Right lobe of liver (tissue), 6 donors: ENCODE measurements around the gene DEDD2. TPM values are rescaled to one million over a fixed set of nuclear protein-coding genes. Genes with fewer than 3 reads are reported as not detected.

Source experiments
- ATAC-seq, 4 donors: fragments of 200-7000 bp; cut with Tn5 transposase; one replicate each; pipeline ENCODE4 v1.9.1; 2020; ENCODE audit warnings: mild to moderate bottlenecking in 4 of 4, moderate library complexity in 4 of 4
- DNase-seq, 3 donors: peaks; one replicate each; pipeline ENCODE4 v3.0.0-alpha.2; 2020
- H3K27ac ChIP-seq, 3 donors: fragments of 200-600 bp; one replicate each; pipeline ENCODE4 v1.8.0; 2022
- H3K27me3 ChIP-seq, 2 donors: fragments of 200-600 bp; one replicate each; pipeline ENCODE4 v1.8.0; 2022
- H3K36me3 ChIP-seq, 4 donors: fragments of 200-600 bp; sonication (generic) in 1 of 4; one replicate each; pipeline versions ENCODE4 v1.5.1 to v1.8.0; 2017 to 2022; ENCODE audit warnings: control low read depth in 1 of 4
- H3K4me1 ChIP-seq, 4 donors: fragments of 200-600 bp; sonication (generic) in 1 of 4; one replicate each; pipeline versions ENCODE4 v1.5.1 to v1.8.0; 2017 to 2022; ENCODE audit warnings: control low read depth in 1 of 4
- H3K4me3 ChIP-seq, 3 donors: fragments of 200-600 bp; one replicate each; pipeline ENCODE4 v1.8.0; 2022
- H3K9me3 ChIP-seq, 4 donors: fragments of 200-600 bp; sonication (generic) in 1 of 4; one replicate each; pipeline versions ENCODE4 v1.5.1 to v1.8.0; 2017 to 2022; ENCODE audit warnings: control low read depth in 1 of 4
- POLR2A ChIP-seq: fragments of 450-650 bp; IDR thresholded peaks from one replicate; pipeline ENCODE4 v1.6.1; 2017; ENCODE audit warnings: antibody characterized with exemption, mild to moderate bottlenecking
- WGBS: methylation state at CpG from one replicate; pipeline ENCODE4 v1.1.6; 2018; ENCODE audit warnings: low coverage, low lambda C conversion rate; ENCODE audit not compliant: insufficient coverage; ENCODE audit errors: missing lambda C conversion rate; 5-methylcytosine and 5-hydroxymethylcytosine counted together
- intact Hi-C, 2 donors: fragments of 100-400 bp; cut with DNase I; formaldehyde crosslinking; loops; one replicate each; pipeline versions ENCODE4 v1.11.2 to v1.14.1; 2022
- total RNA-seq, 6 experiments: library from RNA; depleted of rRNA in 2 of 6; stranded (reverse); fragments of >200 nt in 2 of 6; fragmentation: NEBNext Ultra II Directional in 3 of 6; extraction: Animal tissue kit (Norgen Biotek cat#: 25700) in 3 of 6; gene quantifications; one replicate each; pipeline versions ENCODE4 v1.1.0 to v1.2.4, GENCODE V29; 2016 to 2023
- TF ChIP-seq, protein P1 (sequence below), 4 donors: fragments of 200-600 bp in 3 of 4; fragments of 450-650 bp in 1 of 4; IDR thresholded peaks; one replicate each; pipeline versions ENCODE4 v1.5.1 to v1.8.0; 2016 to 2022; ENCODE audit warnings: antibody characterized with exemption in 4 of 4, mild to moderate bottlenecking in 2 of 4
- donor health status: DM: no; HTN: yes; CAD: no.
- donor health status: DM: no; HTN: no; CAD: no.
- donor health status: DM: no; HTN: no; CAD: no.
- donor health status: DM: no; HTN: yes; CAD: no.
- donor health status: DM: no; HTN: yes; CAD: no.

DEDD2 gene
- total RNA-seq, 6 experiments from 2014 or later, result 8.1 to 18.0 (median 15.0) TPM

GRCh38 chr19:42245231-42245630, 27.8 kb upstream of the DEDD2 start:
- H3K36me3 ChIP-seq, result peaks cover 0 to 16% (median 5%) of the 10 kb centered on the region in 4 donors

DNA sequence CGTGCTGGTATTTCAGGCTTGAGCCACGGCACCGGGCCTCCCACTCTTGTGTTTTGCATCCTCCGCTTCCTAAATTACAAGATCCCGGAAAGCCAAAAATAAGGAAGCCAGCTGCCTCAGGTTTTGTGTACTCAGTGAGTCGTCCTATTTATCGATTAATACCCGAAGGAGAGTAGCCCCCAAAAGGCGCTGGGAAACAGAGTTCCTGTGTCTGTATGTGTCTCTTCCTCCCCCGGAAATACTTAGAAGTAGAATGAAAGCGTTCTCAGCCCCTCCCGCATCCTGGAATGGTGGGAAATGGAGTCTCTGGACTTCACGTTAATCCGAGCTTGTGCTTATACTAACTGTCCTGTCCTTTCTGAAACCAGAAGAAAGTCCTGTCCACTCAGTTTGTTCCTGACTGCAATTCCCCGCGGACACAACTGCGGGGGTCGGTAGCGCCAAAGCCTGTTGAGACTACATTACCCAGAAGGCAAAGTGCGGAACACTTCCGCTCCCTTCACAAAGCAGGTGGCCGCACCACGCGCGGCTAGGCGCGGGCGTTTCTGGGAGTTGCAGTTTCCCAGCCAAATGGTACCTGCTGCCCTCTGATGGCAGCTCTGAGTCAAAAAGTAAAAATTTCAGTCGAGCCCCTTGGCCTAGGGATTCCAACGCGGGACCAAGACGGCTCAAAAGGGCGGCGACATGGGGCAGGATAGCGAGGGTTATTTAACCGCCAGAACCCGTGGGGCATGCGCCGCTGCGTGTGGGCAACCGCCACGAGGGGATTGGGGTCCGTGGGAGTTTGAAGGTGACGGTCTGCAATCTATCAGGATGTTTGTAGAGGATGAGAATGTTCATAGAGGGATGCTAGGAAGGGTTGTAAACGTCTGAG, 27.1 kb upstream of the DEDD2 start:
- ATAC-seq, result peak; percentile 54 to 60 (median 56)
- intact Hi-C loops, result loop anchor here in 1 of 2 donors (10.0 kb wide), 1 partner anchor 50 kb away; no protein-coding TSS in a partner anchor
- peak overlapping the region; percentile 75 to 91 (median 83) for H3K27ac ChIP-seq

More at GRCh38 chr19:42245231-42245630, 27.8 kb upstream of the DEDD2 start:
- Histone ChIP-seq H3K9me3 (no peaks in the 10 kb centered on the region), H3K27ac (peak overlapping the region; percentile 75 to 91 (median 83)), H3K27me3 (no peaks in the 10 kb centered on the region), H3K4me1 (peaks cover 0 to 27% (median 12%) of the 10 kb centered on the region in 4 donors), H3K4me3 (no peak overlapping the region)
- TF ChIP-seq, protein P1, sequence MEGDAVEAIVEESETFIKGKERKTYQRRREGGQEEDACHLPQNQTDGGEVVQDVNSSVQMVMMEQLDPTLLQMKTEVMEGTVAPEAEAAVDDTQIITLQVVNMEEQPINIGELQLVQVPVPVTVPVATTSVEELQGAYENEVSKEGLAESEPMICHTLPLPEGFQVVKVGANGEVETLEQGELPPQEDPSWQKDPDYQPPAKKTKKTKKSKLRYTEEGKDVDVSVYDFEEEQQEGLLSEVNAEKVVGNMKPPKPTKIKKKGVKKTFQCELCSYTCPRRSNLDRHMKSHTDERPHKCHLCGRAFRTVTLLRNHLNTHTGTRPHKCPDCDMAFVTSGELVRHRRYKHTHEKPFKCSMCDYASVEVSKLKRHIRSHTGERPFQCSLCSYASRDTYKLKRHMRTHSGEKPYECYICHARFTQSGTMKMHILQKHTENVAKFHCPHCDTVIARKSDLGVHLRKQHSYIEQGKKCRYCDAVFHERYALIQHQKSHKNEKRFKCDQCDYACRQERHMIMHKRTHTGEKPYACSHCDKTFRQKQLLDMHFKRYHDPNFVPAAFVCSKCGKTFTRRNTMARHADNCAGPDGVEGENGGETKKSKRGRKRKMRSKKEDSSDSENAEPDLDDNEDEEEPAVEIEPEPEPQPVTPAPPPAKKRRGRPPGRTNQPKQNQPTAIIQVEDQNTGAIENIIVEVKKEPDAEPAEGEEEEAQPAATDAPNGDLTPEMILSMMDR (IDR thresholded peaks at IDR 0.05), result no peak
- TF ChIP-seq POLR2A, result no peak
- no peak for ATAC-seq
- intact Hi-C loops, result loop anchor here in 1 of 2 donors (10.0 kb wide), 1 partner anchor 50 kb away; no protein-coding TSS in a partner anchor
- WGBS, result 46% methylated on average over 8 of the region's 10 CpGs
- DNase-seq, result no peak

DNA sequence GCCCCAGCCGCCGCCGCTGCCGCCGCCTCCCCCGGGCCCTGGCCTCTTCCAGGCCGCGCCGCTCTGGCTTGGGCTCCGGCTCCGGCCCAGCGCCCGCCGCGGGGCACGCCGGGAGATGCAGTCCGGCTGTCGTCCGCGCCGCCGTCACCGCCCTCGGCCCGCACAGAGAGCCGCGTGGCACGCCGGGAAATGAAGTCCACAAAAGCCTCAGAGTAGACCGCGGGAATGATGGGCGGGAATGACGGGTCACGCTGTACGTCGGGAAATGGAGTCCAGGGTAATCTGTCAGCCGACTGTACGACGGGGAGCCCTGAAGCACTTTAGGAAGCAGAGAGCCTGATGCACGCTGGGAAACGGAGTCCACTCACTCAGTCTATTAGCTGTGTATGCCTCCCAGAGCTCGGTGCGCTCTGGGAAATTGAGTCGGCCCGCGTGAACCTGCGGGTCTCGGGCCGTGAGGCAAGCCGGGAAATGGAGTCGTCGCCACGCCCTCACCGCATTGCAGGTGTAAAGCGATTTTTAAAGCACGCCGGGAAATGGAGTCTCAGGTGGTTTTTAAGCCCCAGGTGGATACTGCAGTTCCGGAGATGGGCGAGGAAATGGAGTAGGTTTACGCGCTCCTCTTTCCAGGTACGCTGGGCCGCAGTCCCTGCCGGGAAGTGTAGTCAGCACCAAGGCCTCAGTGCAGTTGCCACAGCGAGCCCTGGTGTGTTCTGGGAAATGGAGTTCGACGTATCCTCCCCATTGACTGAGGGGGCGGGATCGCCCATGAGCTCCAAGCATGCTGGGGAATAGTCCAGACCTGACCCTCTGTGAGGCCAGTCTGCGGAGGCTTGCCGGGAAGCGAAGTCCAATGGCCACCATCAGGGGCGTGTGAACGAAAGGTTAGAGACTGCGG, 25.3 kb upstream of the DEDD2 start, which contains the start of gene GSK3A:
TSS of gene GSK3A (minus strand) at position 91 of the 898 bp plus-strand sequence. CDS start 137 bp downstream, outside the sequence.
- Histone ChIP-seq H3K36me3 (peaks cover 0 to 5% (median 0%) of the 10 kb centered on the region in 4 donors), H3K9me3 (no peaks in the 10 kb centered on the region), H3K4me3 (peak within 1 kb of the TSS; percentile 53 to 88 (median 80)), H3K27me3 (no peaks in the 10 kb centered on the region), H3K27ac (peak within 1 kb of the TSS; percentile 75 to 91 (median 83)), H3K4me1 (peaks cover 0 to 29% (median 13%) of the 10 kb centered on the region in 4 donors)
- DNase-seq (peak; percentile 99), ATAC-seq (peak; percentile 76 to 86 (median 81))
- intact Hi-C loops, result loop anchor here in 1 of 2 donors (10.0 kb wide), 1 partner anchor 52 kb away; no protein-coding TSS in a partner anchor
- 0% methylated on average over 47 of the region's 76 CpGs for WGBS
- peak; percentile 94 for TF ChIP-seq POLR2A
- TF ChIP-seq, protein P1 (IDR thresholded peaks at IDR 0.05), result no peak

More for the DNA sequence above, 27.1 kb upstream of the DEDD2 start:
- peak; percentile 94 to 95 (median 95) for DNase-seq
- Histone ChIP-seq H3K27me3 (no peaks in the 10 kb centered on the region), H3K36me3 (peaks cover 0 to 13% (median 5%) of the 10 kb centered on the region in 4 donors), H3K4me1 (peaks cover 0 to 29% (median 13%) of the 10 kb centered on the region in 4 donors), H3K4me3 (peak overlapping the region; percentile 53 to 88 (median 80)), H3K9me3 (no peaks in the 10 kb centered on the region)
- TF ChIP-seq POLR2A, result peak; percentile 71
- TF ChIP-seq, protein P1 (IDR thresholded peaks at IDR 0.05), result peak; percentile 50 to 74 (median 66)
- under 1% methylated on average over 32 of the region's 45 CpGs for WGBS

DNA sequence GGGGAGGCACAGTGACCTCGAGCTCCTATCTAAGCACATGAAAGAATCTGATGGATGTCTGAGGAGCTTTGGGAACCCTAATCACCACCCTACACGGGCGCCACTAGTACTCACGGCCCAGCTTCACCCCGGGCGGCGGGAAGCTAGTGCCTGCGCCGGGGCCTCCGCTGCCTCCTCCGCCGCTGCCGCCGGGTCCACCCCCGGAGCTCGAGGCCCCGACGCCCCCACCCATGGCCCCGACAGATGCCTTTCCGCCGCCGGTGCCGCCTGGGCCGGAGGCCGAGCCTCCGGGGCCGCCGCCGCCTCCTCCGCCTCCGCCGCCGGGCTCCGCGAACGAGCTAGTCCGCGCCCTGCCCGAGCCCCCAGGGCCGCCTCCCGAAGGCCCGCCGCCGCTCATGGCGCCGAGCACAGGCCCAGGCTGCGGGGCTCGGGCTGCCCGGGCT, 24.6 kb upstream of the DEDD2 start:
- H3K36me3 ChIP-seq, result peaks cover 0 to 7% (median 0%) of the 10 kb centered on the region in 4 donors
- H3K4me1 ChIP-seq, result peaks cover 0 to 29% (median 13%) of the 10 kb centered on the region in 4 donors
- TF ChIP-seq, protein P1 (IDR thresholded peaks at IDR 0.05), result no peak
- no peak for TF ChIP-seq POLR2A
- H3K4me3 ChIP-seq, result peak overlapping the region; percentile 51 to 88 (median 80)
- intact Hi-C loops, result loop anchor here in 1 of 2 donors (10.0 kb wide), 1 partner anchor 53 kb away; no protein-coding TSS in a partner anchor
- no peaks in the 10 kb centered on the region for H3K9me3 ChIP-seq
- H3K27ac ChIP-seq, result peak overlapping the region; percentile 55 to 75 (median 61)
- ATAC-seq (no peak), DNase-seq (no peak)
- no CpG with 5 or more reads among the region's 49 CpGs for WGBS
- no peaks in the 10 kb centered on the region for H3K27me3 ChIP-seq
